ENCODE measurements around the gene KRTAP10-6.
"Not testable (repeated sequence)": the region's sequence is repeated elsewhere in the genome, so short reads cannot be mapped to it uniquely, and the experiment has no call there.

Gene KRTAP10-6

DNA sequence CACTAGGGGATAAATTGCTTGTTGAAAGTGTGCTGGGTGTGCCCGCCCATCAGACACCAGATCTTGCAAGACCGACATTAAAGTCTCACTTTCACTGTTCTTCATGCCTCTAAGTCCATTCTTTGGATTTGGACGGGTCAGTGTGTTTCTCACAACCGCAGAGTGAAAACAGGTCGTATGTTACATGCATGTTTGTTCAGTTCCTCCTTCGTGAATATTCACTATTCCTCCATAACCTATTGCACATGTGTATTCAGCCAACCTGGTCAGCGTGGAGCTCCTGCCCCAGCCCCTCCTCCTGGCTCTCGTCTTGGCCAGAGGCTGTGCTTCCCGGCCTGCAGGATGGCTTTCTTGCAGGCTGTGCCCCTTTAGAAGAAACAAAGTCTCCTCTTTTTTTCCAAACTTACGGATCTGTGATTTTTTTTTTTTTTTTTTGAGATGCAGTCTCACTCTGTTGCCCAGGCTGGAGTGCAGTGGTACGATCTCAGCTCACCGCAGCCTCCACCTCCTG lies 2.2 kb upstream of the KRTAP10-6 start:
- Mint-ChIP-seq H3K9me3 (peaks cover 0 to 11% of the 10 kb centered on the region in 2 donors), H3K27ac (no peak overlapping the region), H3K27me3 (peaks cover 13% of the 10 kb centered on the region), H3K4me1 (peaks cover 8% of the 10 kb centered on the region), H3K4me3 (no peak overlapping the region)
- DNase-seq, result no peak
- ATAC-seq, result no peak

DNA sequence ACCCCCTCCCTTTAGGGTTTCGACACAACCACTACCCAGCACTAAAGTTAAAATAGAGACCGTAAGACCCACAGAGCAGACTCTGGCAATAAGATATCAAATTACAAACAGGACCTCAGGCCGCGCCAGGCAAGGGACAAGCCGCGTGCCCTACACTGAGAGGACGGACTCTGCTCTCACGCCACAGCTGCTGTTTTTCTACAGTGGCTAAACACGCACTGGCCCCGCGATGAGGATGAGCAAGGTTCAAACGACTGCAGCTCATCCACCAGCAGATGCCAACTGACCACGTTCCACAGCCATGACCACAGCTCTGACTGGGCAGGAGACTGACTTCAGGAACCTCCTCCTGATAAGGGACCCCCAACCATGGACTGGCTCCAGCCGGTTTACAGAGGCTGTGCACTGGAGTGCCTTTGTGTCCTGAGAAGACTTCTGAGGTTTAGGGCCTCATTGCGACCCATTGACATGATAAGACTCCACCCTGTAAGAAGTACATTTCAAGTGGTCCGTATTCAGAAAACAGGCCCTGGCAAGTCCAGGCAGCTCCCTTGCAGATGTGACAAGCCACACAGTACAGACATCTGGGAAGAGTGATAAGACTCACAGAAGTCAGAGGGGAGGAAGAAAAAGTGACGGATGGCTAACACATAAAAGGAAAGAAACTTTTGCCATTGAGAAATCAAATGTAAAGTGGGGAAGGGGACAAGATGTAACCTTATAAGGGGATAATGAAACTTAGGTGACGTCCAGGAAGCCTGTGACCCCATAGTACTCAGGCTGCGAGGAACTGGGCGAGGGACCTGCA lies 1.5 kb upstream of the KRTAP10-6 start:
- no peak overlapping the region for H3K27ac Mint-ChIP-seq
- H3K27me3 Mint-ChIP-seq, result peaks cover 15% of the 10 kb centered on the region
- peaks cover 8% of the 10 kb centered on the region for H3K4me1 Mint-ChIP-seq
- no peak overlapping the region for H3K4me3 Mint-ChIP-seq
- no peak for ATAC-seq
- peaks cover 0 to 10% of the 10 kb centered on the region in 2 donors for H3K9me3 Mint-ChIP-seq
- no peak for DNase-seq

DNA sequence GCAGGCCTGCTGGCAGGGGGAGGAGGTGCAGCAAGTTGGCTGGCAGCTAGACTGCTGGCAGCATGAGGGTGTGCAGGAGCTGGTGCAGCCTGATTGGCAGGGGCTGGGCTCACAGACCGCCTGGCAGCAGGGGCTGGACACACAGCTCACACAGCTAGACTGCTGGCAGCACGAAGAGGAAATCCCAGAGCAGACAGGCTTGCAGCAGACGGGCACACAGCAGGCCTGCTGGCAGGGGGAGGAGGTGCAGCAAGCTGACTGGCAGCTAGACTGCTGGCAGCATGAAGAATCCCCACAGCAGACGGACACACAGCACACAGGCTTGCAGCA lies 539 bp downstream of the KRTAP10-6 start:
- not testable (repeated sequence) for H3K27ac Mint-ChIP-seq, H3K4me3 Mint-ChIP-seq, H3K9me3 Mint-ChIP-seq, ATAC-seq, H3K4me1 Mint-ChIP-seq, DNase-seq
- H3K27me3 Mint-ChIP-seq, result peaks cover 15% of the 10 kb centered on the region

GRCh38 chr21:44590897-44591800 lies 1.2 kb downstream of the KRTAP10-6 start:
- not testable (repeated sequence) for H3K27ac Mint-ChIP-seq, DNase-seq, H3K4me3 Mint-ChIP-seq, H3K9me3 Mint-ChIP-seq, ATAC-seq, H3K4me1 Mint-ChIP-seq
- peaks cover 15% of the 10 kb centered on the region for H3K27me3 Mint-ChIP-seq

- H3K27ac Mint-ChIP-seq, result no peak overlapping the region
- peaks cover 8% of the 10 kb centered on the region for H3K4me1 Mint-ChIP-seq
- ATAC-seq (no peak), DNase-seq (no peak)
- peaks cover 15% of the 10 kb centered on the region for H3K27me3 Mint-ChIP-seq
- H3K9me3 Mint-ChIP-seq, result no peaks in the 10 kb centered on the region
- no peak overlapping the region for H3K4me3 Mint-ChIP-seq
These were observed 2.0 kb downstream of the KRTAP10-6 start for GRCh38 chr21:44590311-44590721.

DNA sequence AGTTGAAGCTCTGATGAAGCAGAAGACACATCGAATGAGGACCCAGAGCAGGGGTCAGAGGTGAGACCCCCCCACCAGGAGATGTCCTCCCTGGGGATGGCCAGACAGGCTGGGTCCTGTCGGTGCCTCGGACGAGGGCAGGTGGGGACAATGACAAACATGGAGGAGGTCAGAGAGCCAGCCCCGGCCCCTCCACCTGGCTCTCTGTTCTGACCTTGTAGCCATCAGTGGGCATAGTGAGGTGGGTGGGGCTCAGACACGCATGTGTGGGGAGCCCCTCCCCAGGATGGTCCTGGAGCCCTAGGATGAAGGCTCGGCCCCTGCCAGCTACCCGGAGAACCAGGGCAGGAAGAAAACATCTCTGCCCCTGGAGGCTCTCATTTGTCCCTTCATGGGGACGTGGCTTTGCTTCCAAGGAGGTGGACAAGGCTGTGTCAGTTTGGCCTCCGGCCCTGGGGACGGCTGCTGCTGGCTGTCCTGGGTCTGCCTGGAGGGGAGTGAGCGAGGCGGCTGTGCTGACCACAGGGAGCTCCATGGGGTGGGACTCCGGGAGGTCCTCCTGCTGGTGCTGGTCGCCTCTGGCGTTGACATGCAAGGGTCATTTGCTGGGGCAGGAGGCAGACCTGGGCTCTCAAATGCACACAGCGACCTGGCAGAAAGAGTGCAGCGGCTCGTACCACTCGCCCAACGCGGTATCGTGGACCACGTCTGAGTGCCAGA lies 2.6 kb downstream of the KRTAP10-6 start:
- H3K4me1 Mint-ChIP-seq, result peaks cover 8% of the 10 kb centered on the region
- DNase-seq (no peak), ATAC-seq (no peak)
- H3K4me3 Mint-ChIP-seq, result no peak overlapping the region
- H3K27me3 Mint-ChIP-seq, result peaks cover 15% of the 10 kb centered on the region
- no peaks in the 10 kb centered on the region for H3K9me3 Mint-ChIP-seq
- H3K27ac Mint-ChIP-seq, result no peak overlapping the region

- no peak for ATAC-seq
- no peaks in the 10 kb centered on the region for H3K9me3 Mint-ChIP-seq
These were observed 3.2 kb downstream of the KRTAP10-6 start for GRCh38 chr21:44589094-44589493.

DNA sequence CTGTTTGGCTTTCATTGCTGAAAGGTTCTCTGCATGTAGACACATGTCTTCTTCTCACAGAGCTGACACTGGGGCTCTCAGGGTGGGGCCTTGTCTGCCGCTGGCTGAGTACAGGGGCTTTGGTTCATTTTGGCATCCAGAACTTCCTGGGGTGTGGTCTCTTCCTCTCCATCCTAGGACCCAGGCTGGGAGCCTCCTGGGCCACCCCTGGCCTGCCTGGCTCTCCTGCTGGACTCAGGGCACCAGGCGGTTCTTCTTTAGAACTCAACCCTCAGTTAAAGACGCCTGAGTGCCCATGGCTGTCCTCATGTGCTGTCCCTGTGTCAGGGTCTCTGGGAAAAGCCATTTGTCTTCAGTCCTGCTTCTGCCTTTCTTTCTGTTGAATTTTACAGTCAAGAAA lies 6.4 kb downstream of the KRTAP10-6 start:
- Mint-ChIP-seq H3K27ac (peak overlapping the region in 1 of 2 donors; percentile 77), H3K4me1 (peaks cover 22% of the 10 kb centered on the region), H3K9me3 (peaks cover 15 to 23% of the 10 kb centered on the region in 2 donors), H3K4me3 (no peak overlapping the region), H3K27me3 (peaks cover 6% of the 10 kb centered on the region)
- ATAC-seq (no peak), DNase-seq (no peak)

More at GRCh38 chr21:44589094-44589493, 3.2 kb downstream of the KRTAP10-6 start:
- Mint-ChIP-seq H3K27me3 (peaks cover 15% of the 10 kb centered on the region), H3K4me1 (peaks cover 13% of the 10 kb centered on the region), H3K27ac (no peak overlapping the region), H3K4me3 (no peak overlapping the region)
- DNase-seq, result no peak

DNA sequence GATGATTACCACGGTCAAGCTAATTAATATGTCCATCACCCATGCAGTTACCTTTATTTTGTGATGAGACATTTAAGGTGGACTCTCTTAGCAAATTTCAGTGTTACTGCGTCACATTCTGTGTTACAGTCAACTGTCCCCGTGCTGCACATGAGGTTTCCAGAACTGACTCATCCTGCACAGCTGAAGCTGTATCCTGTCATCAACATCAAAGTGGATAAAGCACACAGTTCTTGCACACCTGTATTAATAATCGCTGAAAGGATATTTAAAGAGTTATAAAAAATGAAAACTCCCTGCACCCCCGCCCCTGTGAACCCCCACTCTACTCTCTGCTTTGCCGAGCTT lies 8.5 kb downstream of the KRTAP10-6 start:
- ATAC-seq (peak; percentile 89), DNase-seq (peak; percentile 7 to 31)
- Mint-ChIP-seq H3K27ac (no peak overlapping the region), H3K9me3 (peaks cover 16 to 41% of the 10 kb centered on the region in 2 donors), H3K27me3 (no peaks in the 10 kb centered on the region), H3K4me3 (no peak overlapping the region), H3K4me1 (peaks cover 28% of the 10 kb centered on the region)

DNA sequence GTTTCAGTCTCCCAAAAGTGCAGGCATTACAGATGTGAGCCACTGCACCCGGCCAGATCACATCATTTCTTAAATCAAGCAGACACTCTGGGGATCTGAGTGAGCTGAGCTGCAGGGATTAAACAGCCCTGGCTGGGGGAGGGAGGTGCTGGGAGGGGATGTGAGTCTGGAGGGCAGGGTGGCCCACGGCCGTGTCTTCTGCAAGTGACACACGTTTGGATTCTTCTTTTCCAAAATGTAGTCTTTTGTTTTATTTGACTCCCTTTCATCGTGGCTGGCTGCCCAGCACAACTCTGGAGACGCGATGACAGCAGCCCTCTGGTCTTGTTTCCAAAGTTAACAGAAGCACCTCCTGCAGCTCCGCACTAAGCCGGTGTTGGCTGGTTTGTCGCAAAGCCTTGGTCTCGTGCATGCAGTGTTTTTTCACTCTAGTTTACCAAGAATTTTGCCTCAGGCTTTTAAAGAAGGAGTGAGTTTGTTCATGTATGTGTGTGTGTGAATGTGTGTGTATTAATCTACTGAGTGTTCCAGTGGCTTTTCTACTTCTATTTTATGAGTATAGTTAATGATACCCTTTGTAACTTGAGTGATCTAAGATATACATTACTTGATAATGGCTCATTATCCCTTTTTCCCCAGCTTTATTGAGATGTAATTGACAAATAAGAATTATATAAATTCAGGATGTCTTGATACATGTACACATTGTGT lies 9.1 kb downstream of the KRTAP10-6 start:
- no peak for DNase-seq
- no peak for ATAC-seq
- H3K9me3 Mint-ChIP-seq, result peaks cover 16 to 43% of the 10 kb centered on the region in 2 donors
- H3K4me3 Mint-ChIP-seq, result no peak overlapping the region
- no peaks in the 10 kb centered on the region for H3K27me3 Mint-ChIP-seq
- H3K4me1 Mint-ChIP-seq, result peaks cover 28% of the 10 kb centered on the region
- H3K27ac Mint-ChIP-seq, result no peak overlapping the region

DNA sequence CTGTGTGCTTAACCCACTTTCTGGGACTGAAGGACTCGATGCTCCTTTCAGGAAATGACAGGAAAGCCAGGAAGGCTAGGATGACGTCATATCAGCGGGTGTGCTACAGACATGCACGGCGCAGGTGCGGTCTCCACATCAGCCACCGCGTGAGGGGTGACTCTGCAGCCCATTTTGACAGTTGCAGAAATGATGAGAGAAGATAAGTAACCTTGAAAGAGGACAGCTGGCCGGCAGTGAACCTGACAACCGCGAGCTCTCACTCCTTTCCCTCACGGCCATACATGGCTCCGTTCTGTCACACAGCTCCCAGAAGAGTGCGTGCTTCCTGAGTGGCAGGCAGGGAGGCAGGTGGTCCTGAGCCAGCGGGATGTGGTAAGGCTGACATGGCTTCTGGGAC lies 10.2 kb downstream of the KRTAP10-6 start:
- H3K4me3 Mint-ChIP-seq, result no peak overlapping the region
- ATAC-seq (no peak), DNase-seq (no peak)
- no peaks in the 10 kb centered on the region for H3K27me3 Mint-ChIP-seq
- H3K4me1 Mint-ChIP-seq, result peaks cover 28% of the 10 kb centered on the region
- H3K27ac Mint-ChIP-seq, result no peak overlapping the region
- peaks cover 16 to 55% of the 10 kb centered on the region in 2 donors for H3K9me3 Mint-ChIP-seq

DNA sequence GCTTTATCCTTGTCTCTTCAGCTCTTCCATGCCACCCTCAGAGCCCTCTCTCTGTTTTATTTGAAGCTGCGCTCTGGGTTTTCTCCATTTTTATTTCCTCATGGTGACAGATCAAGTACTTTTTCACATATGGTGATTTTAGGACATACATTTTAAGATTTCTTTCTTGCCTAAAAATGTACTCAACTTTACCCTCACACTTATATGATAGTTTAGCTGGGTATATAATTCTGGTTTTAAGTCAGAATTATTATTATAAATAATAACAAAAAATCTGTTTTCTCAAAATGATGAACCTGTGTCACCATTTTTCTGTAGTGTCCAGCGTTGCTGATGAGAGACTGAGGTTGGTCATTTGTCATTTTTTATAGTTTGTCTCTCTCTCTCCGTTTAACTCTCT lies 11.1 kb downstream of the KRTAP10-6 start:
- no peaks in the 10 kb centered on the region for H3K27me3 Mint-ChIP-seq
- peaks cover 16 to 64% of the 10 kb centered on the region in 2 donors for H3K9me3 Mint-ChIP-seq
- no peak for ATAC-seq
- H3K4me3 Mint-ChIP-seq, result no peak overlapping the region
- H3K27ac Mint-ChIP-seq, result no peak overlapping the region
- H3K4me1 Mint-ChIP-seq, result peaks cover 28% of the 10 kb centered on the region
- no peak for DNase-seq

GRCh38 chr21:44580231-44580821 lies 12.0 kb downstream of the KRTAP10-6 start, which contains the start of gene KRTAP10-5:
KRTAP10-5 (minus strand) TSS chr21:44580604; CDS start chr21:44580578, 26 bp downstream.
- Mint-ChIP-seq H3K4me1 (peaks cover 28% of the 10 kb centered on the region), H3K4me3 (peak within 1 kb of the TSS in 1 of 2 donors; percentile 44), H3K27ac (peak within 1 kb of the TSS; percentile 26 to 59), H3K9me3 (peaks cover 16 to 71% of the 10 kb centered on the region in 2 donors)
- not testable (repeated sequence) for DNase-seq, ATAC-seq, H3K27me3 Mint-ChIP-seq

DNA sequence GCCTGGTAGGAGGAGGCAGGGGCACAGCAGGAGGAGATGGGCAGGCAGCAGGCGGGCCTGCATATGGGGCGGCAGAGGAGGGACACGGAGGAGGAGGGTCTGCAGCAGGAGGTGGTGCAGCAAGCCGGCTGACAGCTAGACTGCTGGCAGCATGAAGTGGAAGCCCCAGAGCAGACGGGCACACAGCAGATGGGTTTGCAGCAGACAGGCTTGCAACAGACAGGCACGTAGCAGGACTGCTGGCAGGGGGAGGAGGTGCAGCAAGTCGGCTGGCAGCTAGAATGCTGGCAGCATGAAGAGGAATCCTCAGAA lies 12.5 kb downstream of the KRTAP10-6 start:
- Mint-ChIP-seq H3K4me1 (peaks cover 33% of the 10 kb centered on the region), H3K27ac (no peak overlapping the region), H3K9me3 (peaks cover 16 to 71% of the 10 kb centered on the region in 2 donors), H3K4me3 (no peak overlapping the region), H3K27me3 (peaks cover 7% of the 10 kb centered on the region)
- DNase-seq, result no peak
- no peak for ATAC-seq
